BE2C (cell line): ENCODE data around the gene TRAF3IP1.
"Not testable (repeated sequence)": the region's sequence is repeated elsewhere in the genome, so short reads cannot be mapped to it uniquely, and the experiment has no call there.

Source experiments
- DNase-seq: peaks from one replicate; pipeline ENCODE4 v3.0.0-alpha.2; 2020
- H3K27me3 ChIP-seq: fragments of 250-450 bp; sonication (Bioruptor Pico); 2 replicates; pipeline ENCODE4 v1.5.1; 2020; ENCODE audit warnings: mild to moderate bottlenecking
- H3K36me3 ChIP-seq: fragments of 250-450 bp; sonication (Bioruptor Pico); 2 replicates; pipeline ENCODE4 v1.5.1; 2020; ENCODE audit warnings: mild to moderate bottlenecking
- H3K4me1 ChIP-seq: fragments of 250-450 bp; sonication (Bioruptor Pico); 2 replicates; pipeline ENCODE4 v1.5.1; 2020
- H3K4me3 ChIP-seq: 2 replicates; pipeline ENCODE4 v1.5.1; 2011; ENCODE audit warnings: low read depth, low read length
- H3K9me3 ChIP-seq: fragments of 250-450 bp; sonication (Bioruptor Pico); 2 replicates; pipeline ENCODE4 v1.5.1; 2020
- TF ChIP-seq, protein P1 (sequence below): IDR thresholded peaks from 2 replicates; pipeline ENCODE4 v1.5.1; 2012; ENCODE audit warnings: mild to moderate bottlenecking, low read depth, low read length

The TRAF3IP1 gene

DNA sequence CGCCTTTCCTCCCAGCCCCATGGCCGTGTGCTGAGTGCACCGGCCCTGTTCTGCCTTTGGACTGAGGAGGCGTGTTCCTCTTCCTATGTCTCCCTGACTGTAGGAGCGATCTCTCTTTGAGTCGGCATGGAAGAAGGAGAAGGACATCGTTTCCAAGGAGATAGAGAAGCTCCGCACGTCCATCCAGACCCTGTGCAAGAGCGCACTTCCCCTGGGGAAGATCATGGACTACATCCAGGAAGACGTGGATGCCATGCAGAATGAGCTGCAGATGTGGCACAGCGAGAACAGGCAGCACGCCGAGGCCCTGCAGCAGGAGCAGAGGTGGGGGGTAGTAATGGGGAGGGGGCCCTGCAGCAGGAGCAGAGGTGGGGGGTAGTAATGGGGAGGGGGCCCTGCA, 77.0 kb downstream of the TRAF3IP1 start:
- H3K9me3 ChIP-seq: no peaks in the 10 kb centered on the region
- TF ChIP-seq, protein P1, sequence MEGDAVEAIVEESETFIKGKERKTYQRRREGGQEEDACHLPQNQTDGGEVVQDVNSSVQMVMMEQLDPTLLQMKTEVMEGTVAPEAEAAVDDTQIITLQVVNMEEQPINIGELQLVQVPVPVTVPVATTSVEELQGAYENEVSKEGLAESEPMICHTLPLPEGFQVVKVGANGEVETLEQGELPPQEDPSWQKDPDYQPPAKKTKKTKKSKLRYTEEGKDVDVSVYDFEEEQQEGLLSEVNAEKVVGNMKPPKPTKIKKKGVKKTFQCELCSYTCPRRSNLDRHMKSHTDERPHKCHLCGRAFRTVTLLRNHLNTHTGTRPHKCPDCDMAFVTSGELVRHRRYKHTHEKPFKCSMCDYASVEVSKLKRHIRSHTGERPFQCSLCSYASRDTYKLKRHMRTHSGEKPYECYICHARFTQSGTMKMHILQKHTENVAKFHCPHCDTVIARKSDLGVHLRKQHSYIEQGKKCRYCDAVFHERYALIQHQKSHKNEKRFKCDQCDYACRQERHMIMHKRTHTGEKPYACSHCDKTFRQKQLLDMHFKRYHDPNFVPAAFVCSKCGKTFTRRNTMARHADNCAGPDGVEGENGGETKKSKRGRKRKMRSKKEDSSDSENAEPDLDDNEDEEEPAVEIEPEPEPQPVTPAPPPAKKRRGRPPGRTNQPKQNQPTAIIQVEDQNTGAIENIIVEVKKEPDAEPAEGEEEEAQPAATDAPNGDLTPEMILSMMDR: no peak
- H3K27me3 ChIP-seq: no peaks in the 10 kb centered on the region
- no peak overlapping the region for H3K4me3 ChIP-seq
- DNase-seq: no peak
- no peaks in the 10 kb centered on the region; the same call in 1 of the 2 replicates for H3K36me3 ChIP-seq
- no peaks in the 10 kb centered on the region for H3K4me1 ChIP-seq

DNA sequence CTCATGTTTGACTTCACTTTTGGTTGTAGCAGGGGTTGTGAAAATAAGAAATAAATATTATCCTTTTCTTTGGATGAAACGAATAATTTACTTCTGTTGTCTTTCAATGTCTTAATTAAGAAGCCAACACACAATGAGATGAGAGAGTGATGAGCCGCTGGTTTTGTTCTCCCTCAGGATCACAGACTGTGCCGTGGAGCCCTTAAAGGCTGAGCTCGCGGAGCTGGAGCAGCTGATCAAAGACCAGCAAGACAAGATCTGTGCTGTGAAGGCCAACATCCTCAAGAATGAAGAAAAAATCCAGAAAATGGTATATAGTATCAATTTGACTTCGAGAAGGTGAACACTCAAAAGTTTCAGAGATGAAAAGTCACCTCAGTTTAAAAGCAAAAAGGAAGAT, 78.3 kb downstream of the TRAF3IP1 start:
- DNase-seq: no peak
- TF ChIP-seq, protein P1: no peak

DNA sequence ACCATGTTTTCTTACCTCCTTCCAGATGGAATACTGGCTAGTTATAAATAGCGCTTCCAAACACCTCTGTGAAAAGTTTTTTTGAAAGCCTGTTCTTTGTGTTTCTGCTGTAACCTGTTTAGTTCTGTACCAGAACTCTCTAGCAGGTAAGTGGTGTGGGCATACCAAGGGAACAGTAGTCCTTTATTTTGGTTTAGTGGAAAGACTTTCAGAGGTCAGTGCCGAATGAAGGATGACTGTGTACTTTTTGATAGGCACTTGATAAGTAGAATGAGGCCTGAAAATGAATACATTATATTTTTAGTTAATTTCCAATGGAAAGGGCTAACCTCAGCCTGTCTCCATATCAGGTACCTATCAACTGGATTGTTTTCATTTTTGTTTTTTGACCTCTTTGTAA, 78.8 kb downstream of the TRAF3IP1 start:
- DNase-seq: no peak
- H3K36me3 ChIP-seq: no peaks in the 10 kb centered on the region; the same call in 1 of the 2 replicates
- TF ChIP-seq, protein P1: no peak
- no peaks in the 10 kb centered on the region for H3K27me3 ChIP-seq
- no peak overlapping the region for H3K4me3 ChIP-seq
- no peaks in the 10 kb centered on the region for H3K9me3 ChIP-seq
- H3K4me1 ChIP-seq: no peaks in the 10 kb centered on the region

More for the DNA sequence above, 78.3 kb downstream of the TRAF3IP1 start:
- H3K4me3 ChIP-seq: no peak overlapping the region
- H3K9me3 ChIP-seq: no peaks in the 10 kb centered on the region
- H3K36me3 ChIP-seq: no peaks in the 10 kb centered on the region; the same call in 1 of the 2 replicates
- no peaks in the 10 kb centered on the region for H3K4me1 ChIP-seq
- no peaks in the 10 kb centered on the region for H3K27me3 ChIP-seq

DNA sequence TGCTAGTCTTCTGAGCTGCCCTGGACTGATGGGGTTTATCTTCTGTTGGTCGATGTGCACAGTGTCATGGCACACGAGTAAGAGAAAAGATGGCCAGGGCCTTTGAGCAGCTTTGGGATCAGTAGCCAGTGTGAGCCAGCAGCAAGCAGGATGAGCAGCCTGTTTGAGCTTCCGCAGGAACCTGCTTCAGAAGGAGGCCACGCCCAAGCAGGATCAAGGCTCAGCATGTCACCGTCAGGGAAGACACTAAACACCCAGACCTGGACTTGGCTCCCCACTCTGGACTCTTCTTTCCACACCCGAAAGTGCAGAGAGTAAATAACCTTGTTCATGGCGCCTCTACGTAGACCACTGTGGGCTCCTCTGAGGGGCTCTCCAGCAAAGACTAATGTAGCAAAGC, 81.2 kb downstream of the TRAF3IP1 start:
- no peak for DNase-seq
- Histone ChIP-seq H3K27me3 (no peaks in the 10 kb centered on the region), H3K36me3 (no peaks in the 10 kb centered on the region; the same call in 1 of the 2 replicates), H3K4me1 (no peaks in the 10 kb centered on the region), H3K9me3 (no peaks in the 10 kb centered on the region), H3K4me3 (no peak overlapping the region)
- TF ChIP-seq, protein P1: no peak

DNA sequence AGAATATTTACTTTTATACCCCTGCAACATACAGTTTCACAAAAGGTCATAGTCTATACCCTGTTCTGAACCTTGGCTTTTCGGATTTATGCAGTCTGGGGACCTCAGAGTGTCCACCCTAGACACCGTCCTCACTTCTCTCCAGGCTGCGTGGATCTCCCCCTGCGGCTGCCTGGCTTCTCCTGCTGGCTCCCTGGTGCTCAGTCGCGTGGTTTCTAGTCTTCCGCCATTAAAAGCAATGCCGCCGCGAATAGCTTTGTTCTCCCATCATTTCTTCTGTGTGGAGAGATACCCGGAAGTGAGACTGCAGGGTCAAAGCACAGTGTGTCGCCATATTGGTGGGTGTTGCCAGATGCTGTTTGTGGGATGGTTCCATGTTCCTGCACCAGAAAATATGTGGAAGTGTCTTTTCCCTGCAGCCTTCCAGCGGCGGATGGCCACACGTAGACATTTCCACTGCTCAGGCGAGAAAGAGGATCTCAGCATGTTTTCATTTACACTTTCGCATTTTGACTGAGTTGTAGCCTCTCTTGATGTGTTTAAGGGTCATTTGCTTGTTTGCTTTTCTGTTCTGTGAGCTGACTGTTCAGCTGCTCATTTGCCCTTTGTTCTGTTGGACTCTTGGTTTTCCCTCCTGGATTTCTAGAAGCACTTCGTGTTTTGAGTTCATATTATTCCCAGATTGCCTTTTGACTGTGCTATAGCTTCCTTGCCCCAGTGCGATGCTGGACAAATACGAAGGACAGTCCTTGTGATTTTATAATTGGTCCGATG, 83.5 kb downstream of the TRAF3IP1 start:
- no peaks in the 10 kb centered on the region for H3K9me3 ChIP-seq
- H3K4me1 ChIP-seq: no peaks in the 10 kb centered on the region
- H3K36me3 ChIP-seq: no peaks in the 10 kb centered on the region; the same call in 1 of the 2 replicates
- H3K27me3 ChIP-seq: no peaks in the 10 kb centered on the region
- no peak overlapping the region for H3K4me3 ChIP-seq
- TF ChIP-seq, protein P1: no peak
- DNase-seq: no peak

DNA sequence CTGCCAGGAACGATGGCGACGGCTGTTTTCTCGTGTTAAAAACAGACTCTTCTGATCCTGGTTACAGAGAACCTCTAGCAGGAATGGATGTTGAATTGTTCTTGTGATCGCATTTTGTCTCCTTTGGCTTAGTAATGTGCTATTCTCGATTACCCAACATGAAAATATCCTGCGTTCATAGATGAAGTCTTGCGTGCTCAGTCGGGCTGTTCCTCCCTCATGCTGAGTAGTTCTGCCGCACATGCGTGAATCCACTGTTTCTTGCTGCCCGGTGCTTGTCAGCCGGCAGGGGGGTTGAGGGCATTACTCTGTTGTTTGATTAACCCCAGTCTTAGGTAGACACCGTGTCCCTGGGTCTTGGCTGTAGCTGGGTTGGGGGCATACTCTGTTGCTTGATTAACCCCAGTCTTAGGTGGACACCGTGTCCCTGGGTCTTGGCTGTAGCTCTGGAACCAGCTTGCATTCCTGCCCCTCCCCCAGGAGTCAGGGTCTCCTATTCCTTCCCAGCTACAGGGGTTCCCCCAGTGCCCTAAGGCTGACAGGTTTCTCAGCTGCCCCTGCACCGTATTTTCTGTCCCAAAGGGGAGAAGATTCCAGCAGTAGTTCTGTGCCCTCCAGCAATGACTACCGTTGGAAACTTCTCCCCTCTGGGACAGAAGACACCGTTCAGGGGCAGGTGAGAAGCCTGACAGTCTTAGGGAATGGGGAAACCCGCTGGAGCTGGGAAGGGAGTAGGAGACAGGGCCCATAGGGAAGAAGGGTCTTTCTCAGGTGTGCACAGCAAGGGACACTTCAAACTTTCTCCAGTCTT, 84.3 kb downstream of the TRAF3IP1 start:
- no peaks in the 10 kb centered on the region for H3K4me1 ChIP-seq
- no peaks in the 10 kb centered on the region for H3K27me3 ChIP-seq
- no peaks in the 10 kb centered on the region; the same call in 1 of the 2 replicates for H3K36me3 ChIP-seq
- no peak for DNase-seq
- H3K4me3 ChIP-seq: no peak overlapping the region
- TF ChIP-seq, protein P1: no peak
- H3K9me3 ChIP-seq: no peaks in the 10 kb centered on the region

DNA sequence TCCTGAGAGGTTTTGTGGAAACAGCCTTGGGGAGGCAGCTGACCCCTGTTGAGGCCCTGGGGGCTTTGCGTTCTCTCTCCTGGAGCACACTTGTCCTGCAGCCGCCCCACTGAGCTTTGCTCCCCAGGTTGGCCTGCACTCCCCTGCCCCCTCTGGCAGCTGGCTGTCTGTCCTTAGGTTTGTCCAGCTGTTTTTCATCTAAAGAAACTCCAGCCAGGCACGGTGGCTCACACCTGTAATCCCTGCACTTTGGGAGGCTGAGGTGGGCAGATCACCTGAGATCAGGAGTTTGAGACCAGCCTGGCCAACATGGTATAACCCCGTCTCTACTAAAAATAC, 84.9 kb downstream of the TRAF3IP1 start:
- H3K4me3 ChIP-seq, H3K27me3 ChIP-seq, DNase-seq, H3K9me3 ChIP-seq, H3K4me1 ChIP-seq, H3K36me3 ChIP-seq: not testable (repeated sequence)
